Keratinocyte (primary cell): Measurements from ENCODE around the gene NCAM2.

Source experiments
- EZH2 ChIP-seq: IDR thresholded peaks from one replicate; pipeline ENCODE4 v1.6.1; 2012; ENCODE audit warnings: inconsistent platforms, mild to moderate bottlenecking, low read length, moderate library complexity
- TF ChIP-seq, protein P1 (sequence below), 3 experiments: IDR thresholded peaks in 1 of 3; conservative IDR thresholded peaks in 1 of 3; optimal IDR thresholded peaks in 1 of 3; 2 replicates in 2 of 3; 3 replicates in 1 of 3; pipeline versions ENCODE3 to v1.5.1; 2011; ENCODE audit warnings: low read length in 3 of 3, mild to moderate bottlenecking in 3 of 3, moderate library complexity in 2 of 3, control low read depth in 1 of 3, inconsistent platforms in 1 of 3; ENCODE audit not compliant: insufficient read depth in 2 of 3; ENCODE audit errors: extremely low read depth in 1 of 3

DNA sequence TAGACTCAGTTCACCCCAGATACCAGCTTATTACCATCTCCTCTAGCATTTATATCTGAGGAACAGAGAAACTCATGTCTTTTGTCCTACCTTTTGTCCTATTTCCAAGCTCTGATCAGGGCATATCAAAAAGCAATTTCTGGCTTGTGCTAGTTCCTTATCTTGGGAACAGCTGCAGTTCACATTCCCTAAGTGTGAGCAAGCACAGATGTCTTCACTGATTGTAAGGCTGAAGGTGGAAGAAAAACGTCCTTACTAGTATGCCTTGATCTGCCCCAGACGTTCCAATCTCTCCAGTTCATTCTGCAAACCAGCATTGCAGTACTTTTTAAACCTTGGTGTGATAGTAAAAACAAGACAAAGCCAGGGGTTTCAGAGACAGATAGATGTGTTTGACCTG, 139.8 kb downstream of the NCAM2 start:
- TF ChIP-seq, protein P1, sequence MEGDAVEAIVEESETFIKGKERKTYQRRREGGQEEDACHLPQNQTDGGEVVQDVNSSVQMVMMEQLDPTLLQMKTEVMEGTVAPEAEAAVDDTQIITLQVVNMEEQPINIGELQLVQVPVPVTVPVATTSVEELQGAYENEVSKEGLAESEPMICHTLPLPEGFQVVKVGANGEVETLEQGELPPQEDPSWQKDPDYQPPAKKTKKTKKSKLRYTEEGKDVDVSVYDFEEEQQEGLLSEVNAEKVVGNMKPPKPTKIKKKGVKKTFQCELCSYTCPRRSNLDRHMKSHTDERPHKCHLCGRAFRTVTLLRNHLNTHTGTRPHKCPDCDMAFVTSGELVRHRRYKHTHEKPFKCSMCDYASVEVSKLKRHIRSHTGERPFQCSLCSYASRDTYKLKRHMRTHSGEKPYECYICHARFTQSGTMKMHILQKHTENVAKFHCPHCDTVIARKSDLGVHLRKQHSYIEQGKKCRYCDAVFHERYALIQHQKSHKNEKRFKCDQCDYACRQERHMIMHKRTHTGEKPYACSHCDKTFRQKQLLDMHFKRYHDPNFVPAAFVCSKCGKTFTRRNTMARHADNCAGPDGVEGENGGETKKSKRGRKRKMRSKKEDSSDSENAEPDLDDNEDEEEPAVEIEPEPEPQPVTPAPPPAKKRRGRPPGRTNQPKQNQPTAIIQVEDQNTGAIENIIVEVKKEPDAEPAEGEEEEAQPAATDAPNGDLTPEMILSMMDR (optimal IDR thresholded peaks at IDR 0.05 in 1 of 3, IDR thresholded peaks at IDR 0.05 in 1 of 3, conservative IDR thresholded peaks at IDR 0.05 in 1 of 3; ENCODE audit: extremely low read depth in 1 of 3, insufficient read depth in 2 of 3, low read length in 3 of 3): no peak
- TF ChIP-seq EZH2: no peak
